HG03039 (cell line): ENCODE measurements around the gene LIPT1.
A peak's percentile ranks its signal among the peaks of the same experiment; 100 is the strongest.
"Not testable (repeated sequence)": the region's sequence is repeated elsewhere in the genome, so short reads cannot be mapped to it uniquely, and the experiment has no call there.

ENCODE experiments used
- ATAC-seq: cut with Tn5 transposase; IDR thresholded peaks from one replicate; pipeline ENCODE4 v1.9.1; 2021; ENCODE audit warnings: mild to moderate bottlenecking, moderate library complexity; ENCODE audit not compliant: unreplicated experiment

LIPT1 gene

GRCh38 chr2:99171377-99172140 lies 16.8 kb downstream of the LIPT1 start:
- no peak for ATAC-seq

GRCh38 chr2:99180755-99181623 lies 26.2 kb downstream of the LIPT1 start, which contains the start of the genes MITD1 and MRPL30:
MITD1 (minus strand) TSS chr2:99181058; CDS start chr2:99180981, 77 bp downstream.
MRPL30 (plus strand) TSS chr2:99181184; CDS start chr2:99186204, 5,020 bp downstream.
- peak; percentile 86 for ATAC-seq

- ATAC-seq: no peak
Observed at GRCh38 chr2:99181624-99182000, 26.8 kb downstream of the LIPT1 start.

GRCh38 chr2:99183025-99183424 lies 28.3 kb downstream of the LIPT1 start:
- ATAC-seq: no peak

GRCh38 chr2:99184811-99185210 lies 30.0 kb downstream of the LIPT1 start:
- no peak for ATAC-seq

GRCh38 chr2:99187011-99187410 lies 32.2 kb downstream of the LIPT1 start:
- ATAC-seq: no peak

- ATAC-seq: no peak
Observed at GRCh38 chr2:99188357-99188756, 33.6 kb downstream of the LIPT1 start.

GRCh38 chr2:99190548-99190947 lies 35.8 kb downstream of the LIPT1 start:
- ATAC-seq: no peak

- not testable (repeated sequence) for ATAC-seq
Observed at GRCh38 chr2:99192364-99192763, 37.6 kb downstream of the LIPT1 start.

- ATAC-seq: no peak
Observed at GRCh38 chr2:99198103-99198841, 43.5 kb downstream of the LIPT1 start.

- ATAC-seq: no peak
Observed at GRCh38 chr2:99200076-99200800, 45.5 kb downstream of the LIPT1 start.

- ATAC-seq: no peak
Observed at GRCh38 chr2:99201959-99202678, 47.4 kb downstream of the LIPT1 start.

GRCh38 chr2:99205491-99205890 lies 50.7 kb downstream of the LIPT1 start:
- no peak for ATAC-seq
